IMR-90 (cell line): Measurements from ENCODE around the gene SLC5A2. TPM values are rescaled to one million over a fixed set of nuclear protein-coding genes. Genes with fewer than 3 reads are reported as not detected.

Experiments
- BHLHE40 ChIP-seq: fragments of 150-350 bp; IDR thresholded peaks from 2 replicates; pipeline ENCODE4 v1.6.1; 2016; ENCODE audit warnings: mild to moderate bottlenecking, low read depth, low read length
- CEBPB ChIP-seq: IDR thresholded peaks from 2 replicates; pipeline ENCODE4 v1.6.1; 2012; ENCODE audit warnings: low read depth, low read length, improper control_type of control experiment
- NFE2L2 ChIP-seq: fragments of 150-350 bp; IDR thresholded peaks from 2 replicates; pipeline ENCODE4 v1.6.1; 2016; ENCODE audit warnings: low read depth, mild to moderate bottlenecking, low read length
- SMC3 ChIP-seq: fragments of 150-350 bp; IDR thresholded peaks from 2 replicates; pipeline ENCODE4 v1.6.1; 2016; ENCODE audit warnings: low read depth, mild to moderate bottlenecking, antibody characterized with exemption, low read length, moderate library complexity
- USF2 ChIP-seq: fragments of 150-350 bp; IDR thresholded peaks from 2 replicates; pipeline ENCODE4 v1.6.1; 2017; ENCODE audit warnings: mild to moderate bottlenecking, antibody characterized with exemption, low read length, low read depth
- polyA plus RNA-seq, 3 experiments: library from polyadenylated mRNA; depleted of rRNA; stranded (reverse); fragments of >200 nt; gene quantifications; 2 replicates each; pipeline ENCODE4 v1.2.3, GENCODE V29; 2012; ENCODE audit warnings: low replicate concordance in 1 of 3
- total RNA-seq: library from RNA; depleted of rRNA; stranded (reverse); fragments of >200 nt; gene quantifications from 2 replicates; pipeline ENCODE4 v1.2.3, GENCODE V29; 2012

Gene SLC5A2
- total and polyA plus RNA-seq, 2 of the 4 experiments (the other 2 are of a cell fraction) = not detected

GRCh38 chr16:31491778-31492418, 9.0 kb downstream of the SLC5A2 start (continued):
- no peak for TF ChIP-seq BHLHE40
- TF ChIP-seq NFE2L2 = no peak
- TF ChIP-seq SMC3 = no peak
- TF ChIP-seq USF2 = no peak
- TF ChIP-seq CEBPB = no peak
